Neural progenitor cell (in vitro differentiated cells): ENCODE results near the gene PHC3.

Experiments used
- EZH2 ChIP-seq: fragments of 200-600 bp; sonication (generic); IDR thresholded peaks from 2 replicates; pipeline ENCODE4 v1.6.1; 2017; ENCODE audit warnings: antibody characterized with exemption, mild to moderate bottlenecking, moderate library complexity
- EZH2phosphoT487 ChIP-seq: fragments of 200-600 bp; sonication (generic); IDR thresholded peaks from 2 replicates; pipeline ENCODE4 v1.6.1; 2017; ENCODE audit warnings: antibody characterized with exemption
- TF ChIP-seq, protein P1 (sequence below): fragments of 200-600 bp; sonication (generic); IDR thresholded peaks from 2 replicates; pipeline ENCODE4 v1.5.1; 2017; ENCODE audit warnings: antibody characterized with exemption, mild to moderate bottlenecking

DNA sequence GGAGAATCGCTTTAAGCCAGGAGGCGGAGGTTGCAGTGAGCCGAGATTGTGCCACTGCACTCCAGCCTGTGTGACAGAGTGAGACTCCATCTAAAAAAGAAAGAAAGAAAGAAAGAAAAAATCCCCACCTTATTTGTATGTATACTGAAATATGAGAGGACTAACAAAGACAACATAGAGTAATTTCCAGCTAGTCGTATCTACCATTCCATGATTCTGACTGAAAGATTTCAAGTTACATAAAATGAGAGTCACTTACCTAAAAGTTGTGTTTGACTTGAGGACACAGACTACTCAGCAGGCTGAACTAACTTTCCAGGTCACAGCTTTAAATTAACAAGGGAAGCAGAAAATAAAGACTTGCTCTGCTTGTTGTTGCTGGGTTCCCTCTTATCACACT lies 21.9 kb upstream of the PHC3 start:
- TF ChIP-seq EZH2, result no peak
- TF ChIP-seq, protein P1, sequence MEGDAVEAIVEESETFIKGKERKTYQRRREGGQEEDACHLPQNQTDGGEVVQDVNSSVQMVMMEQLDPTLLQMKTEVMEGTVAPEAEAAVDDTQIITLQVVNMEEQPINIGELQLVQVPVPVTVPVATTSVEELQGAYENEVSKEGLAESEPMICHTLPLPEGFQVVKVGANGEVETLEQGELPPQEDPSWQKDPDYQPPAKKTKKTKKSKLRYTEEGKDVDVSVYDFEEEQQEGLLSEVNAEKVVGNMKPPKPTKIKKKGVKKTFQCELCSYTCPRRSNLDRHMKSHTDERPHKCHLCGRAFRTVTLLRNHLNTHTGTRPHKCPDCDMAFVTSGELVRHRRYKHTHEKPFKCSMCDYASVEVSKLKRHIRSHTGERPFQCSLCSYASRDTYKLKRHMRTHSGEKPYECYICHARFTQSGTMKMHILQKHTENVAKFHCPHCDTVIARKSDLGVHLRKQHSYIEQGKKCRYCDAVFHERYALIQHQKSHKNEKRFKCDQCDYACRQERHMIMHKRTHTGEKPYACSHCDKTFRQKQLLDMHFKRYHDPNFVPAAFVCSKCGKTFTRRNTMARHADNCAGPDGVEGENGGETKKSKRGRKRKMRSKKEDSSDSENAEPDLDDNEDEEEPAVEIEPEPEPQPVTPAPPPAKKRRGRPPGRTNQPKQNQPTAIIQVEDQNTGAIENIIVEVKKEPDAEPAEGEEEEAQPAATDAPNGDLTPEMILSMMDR, result no peak
- TF ChIP-seq EZH2phosphoT487, result no peak
